ENCODE measurements around the gene BLOC1S4. TPM values are rescaled to one million over a fixed set of nuclear protein-coding genes. Genes with fewer than 3 reads are reported as not detected.

The BLOC1S4 gene
- total RNA-seq, 1 experiment from 2014 or later: 10.7 TPM

DNA sequence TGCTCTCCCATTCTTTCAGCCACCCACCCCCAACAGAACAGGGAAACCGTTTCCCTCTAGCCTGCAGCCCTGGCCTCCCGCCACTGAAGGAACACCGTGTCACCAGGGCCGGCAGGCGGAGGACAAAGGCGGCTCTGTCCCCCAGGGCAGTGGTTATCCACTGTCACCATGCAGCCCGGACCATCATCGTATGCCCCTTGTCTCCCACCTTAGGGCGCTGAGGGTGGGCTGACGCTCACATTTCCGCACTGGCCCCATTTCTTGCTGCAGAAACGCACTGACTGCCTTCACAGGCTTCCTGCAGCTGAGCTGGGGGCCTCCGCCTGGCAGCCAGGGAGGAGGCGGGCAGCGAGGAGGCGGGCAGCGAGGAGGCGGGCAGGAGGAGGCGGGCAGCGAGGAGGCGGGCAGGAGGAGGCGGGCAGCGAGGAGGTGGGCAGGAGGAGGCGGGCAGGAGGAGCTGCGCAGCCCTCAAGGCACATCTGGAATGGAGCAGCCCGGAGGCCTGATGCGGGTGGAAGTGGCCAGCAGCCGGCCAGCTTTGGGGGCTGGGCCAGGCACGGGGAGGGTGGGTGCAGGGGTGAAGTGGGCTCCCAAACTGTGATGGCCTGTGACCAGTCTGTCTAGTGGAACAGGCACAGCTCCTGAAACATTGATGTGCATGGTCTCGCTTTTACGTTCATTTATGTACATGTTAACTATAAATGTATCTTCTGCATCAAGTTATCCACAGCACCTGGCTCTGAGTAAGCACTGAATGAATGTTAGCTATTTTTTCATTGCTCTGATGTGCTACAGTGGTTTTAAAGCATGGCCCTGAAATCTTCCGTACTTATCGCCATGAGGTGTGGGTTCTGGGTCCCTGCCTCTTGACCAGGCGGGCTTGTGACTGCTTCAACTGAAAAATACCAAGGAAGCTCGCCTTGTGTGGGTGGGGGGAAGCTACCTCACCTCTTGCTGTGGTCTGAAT lies 46.0 kb downstream of the BLOC1S4 start:
- Histone ChIP-seq H3K9me3 (ENCODE audit: control insufficient read depth, insufficient read depth, low read depth, low read length) (no peaks in the 10 kb centered on the region), H3K27me3 (ENCODE audit: control insufficient read depth, insufficient read depth, low read length) (no peaks in the 10 kb centered on the region), H3K4me1 (ENCODE audit: control insufficient read depth, insufficient read depth, low read length) (peaks cover 11% of the 10 kb centered on the region), H3K36me3 (ENCODE audit: control insufficient read depth, insufficient read depth, low read length) (no peaks in the 10 kb centered on the region), H3K27ac (ENCODE audit: low read length) (no peak overlapping the region), H3K4me3 (ENCODE audit: low read depth in 2 of 2, low read length in 2 of 2) (no peak overlapping the region)
- no TSS peak for BruUV-seq (replicated peaks)
- TF ChIP-seq POLR2AphosphoS5 (IDR thresholded peaks at IDR 0.05; ENCODE audit: low read depth, low read length): no peak
- TF ChIP-seq, protein P1, sequence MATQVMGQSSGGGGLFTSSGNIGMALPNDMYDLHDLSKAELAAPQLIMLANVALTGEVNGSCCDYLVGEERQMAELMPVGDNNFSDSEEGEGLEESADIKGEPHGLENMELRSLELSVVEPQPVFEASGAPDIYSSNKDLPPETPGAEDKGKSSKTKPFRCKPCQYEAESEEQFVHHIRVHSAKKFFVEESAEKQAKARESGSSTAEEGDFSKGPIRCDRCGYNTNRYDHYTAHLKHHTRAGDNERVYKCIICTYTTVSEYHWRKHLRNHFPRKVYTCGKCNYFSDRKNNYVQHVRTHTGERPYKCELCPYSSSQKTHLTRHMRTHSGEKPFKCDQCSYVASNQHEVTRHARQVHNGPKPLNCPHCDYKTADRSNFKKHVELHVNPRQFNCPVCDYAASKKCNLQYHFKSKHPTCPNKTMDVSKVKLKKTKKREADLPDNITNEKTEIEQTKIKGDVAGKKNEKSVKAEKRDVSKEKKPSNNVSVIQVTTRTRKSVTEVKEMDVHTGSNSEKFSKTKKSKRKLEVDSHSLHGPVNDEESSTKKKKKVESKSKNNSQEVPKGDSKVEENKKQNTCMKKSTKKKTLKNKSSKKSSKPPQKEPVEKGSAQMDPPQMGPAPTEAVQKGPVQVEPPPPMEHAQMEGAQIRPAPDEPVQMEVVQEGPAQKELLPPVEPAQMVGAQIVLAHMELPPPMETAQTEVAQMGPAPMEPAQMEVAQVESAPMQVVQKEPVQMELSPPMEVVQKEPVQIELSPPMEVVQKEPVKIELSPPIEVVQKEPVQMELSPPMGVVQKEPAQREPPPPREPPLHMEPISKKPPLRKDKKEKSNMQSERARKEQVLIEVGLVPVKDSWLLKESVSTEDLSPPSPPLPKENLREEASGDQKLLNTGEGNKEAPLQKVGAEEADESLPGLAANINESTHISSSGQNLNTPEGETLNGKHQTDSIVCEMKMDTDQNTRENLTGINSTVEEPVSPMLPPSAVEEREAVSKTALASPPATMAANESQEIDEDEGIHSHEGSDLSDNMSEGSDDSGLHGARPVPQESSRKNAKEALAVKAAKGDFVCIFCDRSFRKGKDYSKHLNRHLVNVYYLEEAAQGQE (IDR thresholded peaks at IDR 0.05; ENCODE audit: insufficient read depth in 1 of 2, low read depth in 2 of 2, low read length in 1 of 2): no peak
- in situ Hi-C loops (cut with HindIII; ENCODE audit: low pct_unique_long_range_greater_than_20kb, low sequenced_read_pairs): no loop called here
- POLR2A ChIA-PET: interaction anchor here (0.7 kb wide), 1 partner anchor 123 kb away, joined by 4 read pairs; no protein-coding TSS in a partner anchor
- CTCF ChIA-PET: no interaction called here
- intact Hi-C loops (cut with micrococcal nuclease; ENCODE audit: unreplicated experiment): no loop called here
- DNase-seq (ENCODE audit: low read depth, low spot score) (no peak), ATAC-seq (peak; percentile 48; the same call in 1 of the 2 replicates)

DNA sequence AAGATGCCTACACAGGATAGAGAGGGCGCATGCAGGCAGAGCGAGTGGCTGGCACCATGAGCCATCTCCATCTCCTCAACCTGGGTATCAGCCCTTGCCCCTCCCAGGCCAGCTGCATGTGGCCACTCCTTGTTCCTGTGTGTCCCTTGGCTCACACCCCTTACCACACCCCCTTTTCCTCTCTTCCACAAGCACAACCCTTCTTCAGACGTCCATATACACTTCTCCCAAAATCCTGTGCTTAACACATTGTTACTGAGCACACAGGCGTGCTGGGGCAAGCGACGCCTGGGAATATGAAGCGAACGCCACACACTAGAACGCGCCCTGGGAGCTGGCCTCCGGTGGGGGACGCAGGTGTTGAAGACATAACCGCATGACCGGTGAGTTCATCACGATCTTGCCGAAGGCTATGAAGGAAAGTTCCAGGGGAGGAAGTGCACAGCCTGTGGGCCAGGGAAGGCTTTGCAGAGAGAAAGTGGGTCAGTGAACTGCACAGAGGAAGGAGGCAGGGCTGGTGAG lies 47.4 kb downstream of the BLOC1S4 start:
- intact Hi-C loops (cut with micrococcal nuclease; ENCODE audit: unreplicated experiment): no loop called here
- ChIA-PET CTCF (no interaction called here), POLR2A (interaction anchor here (0.7 kb wide), 1 partner anchor 9 kb away, joined by 3 read pairs; no protein-coding TSS in a partner anchor)

More for the DNA sequence above, 47.4 kb downstream of the BLOC1S4 start:
- H3K36me3 ChIP-seq (ENCODE audit: control insufficient read depth, insufficient read depth, low read length): no peaks in the 10 kb centered on the region
- peak overlapping the region; percentile 18; the same call in 1 of the 2 replicates for H3K27ac ChIP-seq (ENCODE audit: low read length)
- H3K4me3 ChIP-seq (ENCODE audit: low read depth in 2 of 2, low read length in 2 of 2): peak overlapping the region in 1 of 2 experiments; percentile 19; a peak in 2 of 4 replicates
- no peak for DNase-seq (ENCODE audit: low read depth, low spot score)
- H3K9me3 ChIP-seq (ENCODE audit: control insufficient read depth, insufficient read depth, low read depth, low read length): no peaks in the 10 kb centered on the region
- TF ChIP-seq, protein P2, sequence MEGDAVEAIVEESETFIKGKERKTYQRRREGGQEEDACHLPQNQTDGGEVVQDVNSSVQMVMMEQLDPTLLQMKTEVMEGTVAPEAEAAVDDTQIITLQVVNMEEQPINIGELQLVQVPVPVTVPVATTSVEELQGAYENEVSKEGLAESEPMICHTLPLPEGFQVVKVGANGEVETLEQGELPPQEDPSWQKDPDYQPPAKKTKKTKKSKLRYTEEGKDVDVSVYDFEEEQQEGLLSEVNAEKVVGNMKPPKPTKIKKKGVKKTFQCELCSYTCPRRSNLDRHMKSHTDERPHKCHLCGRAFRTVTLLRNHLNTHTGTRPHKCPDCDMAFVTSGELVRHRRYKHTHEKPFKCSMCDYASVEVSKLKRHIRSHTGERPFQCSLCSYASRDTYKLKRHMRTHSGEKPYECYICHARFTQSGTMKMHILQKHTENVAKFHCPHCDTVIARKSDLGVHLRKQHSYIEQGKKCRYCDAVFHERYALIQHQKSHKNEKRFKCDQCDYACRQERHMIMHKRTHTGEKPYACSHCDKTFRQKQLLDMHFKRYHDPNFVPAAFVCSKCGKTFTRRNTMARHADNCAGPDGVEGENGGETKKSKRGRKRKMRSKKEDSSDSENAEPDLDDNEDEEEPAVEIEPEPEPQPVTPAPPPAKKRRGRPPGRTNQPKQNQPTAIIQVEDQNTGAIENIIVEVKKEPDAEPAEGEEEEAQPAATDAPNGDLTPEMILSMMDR (IDR thresholded peaks at IDR 0.05): no peak; the same call in 1 of the 2 replicates
- TF ChIP-seq SIN3A (IDR thresholded peaks at IDR 0.05; ENCODE audit: borderline replicate concordance, insufficient read depth, low read depth, low read length) (no peak), TCF7L2 (IDR thresholded peaks at IDR 0.05; ENCODE audit: low read depth, low read length) (no peak), POLR2AphosphoS5 (IDR thresholded peaks at IDR 0.05; ENCODE audit: low read depth, low read length) (no peak)
- TF ChIP-seq, protein P1 (IDR thresholded peaks at IDR 0.05; ENCODE audit: insufficient read depth in 1 of 2, low read depth in 2 of 2, low read length in 1 of 2): no peak
- H3K4me1 ChIP-seq (ENCODE audit: control insufficient read depth, insufficient read depth, low read length): peaks cover 18% of the 10 kb centered on the region
- ATAC-seq: peak; percentile 76
- H3K27me3 ChIP-seq (ENCODE audit: control insufficient read depth, insufficient read depth, low read length): no peaks in the 10 kb centered on the region
- in situ Hi-C loops (cut with HindIII; ENCODE audit: low pct_unique_long_range_greater_than_20kb, low sequenced_read_pairs): no loop called here
- no TSS peak for BruUV-seq (replicated peaks)

Measured in Panc1 (cell line).